ENCODE measurements around the gene SLC39A12. TPM values are rescaled to one million over a fixed set of nuclear protein-coding genes. Genes with fewer than 3 reads are reported as not detected.

Gene SLC39A12
- total and polyA plus RNA-seq, 2 experiments from 2014 or later, result not detected

Other genes with a start within 250 kb of the SLC39A12 start
- gene TMEM236, start 199.7 kb upstream of the SLC39A12 start, total RNA-seq (2014; rRNA removed; shearing (Covaris generic)), result 0.03 and 0.04 TPM in 2 replicates
- 0.03 and 0.05 TPM in 2 replicates for gene TMEM236, start 199.7 kb upstream of the SLC39A12 start, polyA plus RNA-seq (2016; fragmentation: Nextera tagmentation; extraction: Ambion mirVana)
- 0.04 TPM in 1 of 2 replicates, not detected in the other for gene MRC1, start 142.6 kb upstream of the SLC39A12 start, total RNA-seq (2014; rRNA removed; shearing (Covaris generic))
- gene MRC1, start 142.6 kb upstream of the SLC39A12 start, polyA plus RNA-seq (2016; fragmentation: Nextera tagmentation; extraction: Ambion mirVana), result not detected in 2 replicates
- gene CACNB2, start 188.5 kb downstream of the SLC39A12 start, total RNA-seq (2014; rRNA removed; shearing (Covaris generic)), result 3.8 and 5.9 TPM in 2 replicates
- 3.7 and 5.0 TPM in 2 replicates for gene CACNB2, start 188.5 kb downstream of the SLC39A12 start, polyA plus RNA-seq (2016; fragmentation: Nextera tagmentation; extraction: Ambion mirVana)